Transverse colon (tissue), 4 donors: ENCODE data around the gene TSPOAP1.

Experiments
- CTCF ChIP-seq, 5 experiments: fragments of 200-600 bp in 3 of 5; fragments of 450-650 bp in 2 of 5; sonication (generic) in 3 of 5; IDR thresholded peaks; 1 replicate in 2 of 5; 2 replicates in 3 of 5; pipeline ENCODE4 v1.5.1; 2016 to 2017; ENCODE audit warnings: antibody characterized with exemption in 5 of 5, inconsistent platforms in 3 of 5, mild to moderate bottlenecking in 2 of 5, moderate library complexity in 1 of 5
- POLR2AphosphoS5 ChIP-seq, 3 donors: sonication (generic); formaldehyde crosslinking; IDR thresholded peaks; one replicate each; pipeline ENCODE4 v1.6.1; 2016; ENCODE audit warnings: antibody characterized with exemption in 3 of 3

DNA sequence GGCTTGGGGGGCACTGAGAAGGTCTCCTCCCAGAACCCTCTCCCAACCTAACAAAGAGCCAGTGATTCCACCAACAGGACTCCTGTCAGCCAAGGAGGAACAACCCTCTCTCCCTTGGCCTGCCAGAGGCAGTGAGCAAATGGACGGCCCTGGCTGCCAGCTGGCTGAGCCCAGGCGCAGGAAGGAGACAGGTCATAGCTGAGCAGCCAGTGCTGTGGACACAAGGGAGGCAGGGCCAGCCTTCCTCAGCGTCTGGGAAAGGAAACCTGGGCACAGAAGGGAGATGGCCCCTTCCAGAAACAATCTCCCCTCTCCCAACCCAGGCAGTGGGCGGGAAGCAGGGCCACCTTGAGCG, 50.0 kb downstream of the TSPOAP1 start:
- TF ChIP-seq CTCF (IDR thresholded peaks at IDR 0.05) (no peak), POLR2AphosphoS5 (IDR thresholded peaks at IDR 0.05) (no peak)
